GM19043 (cell line): Measurements from ENCODE around the gene ARMC2.
A peak's percentile ranks its signal among the peaks of the same experiment; 100 is the strongest.
"Not testable (repeated sequence)": the region's sequence is repeated elsewhere in the genome, so short reads cannot be mapped to it uniquely, and the experiment has no call there.

Experiments used
- ATAC-seq: cut with Tn5 transposase; IDR thresholded peaks from one replicate; pipeline ENCODE4 v1.9.1; 2021; ENCODE audit warnings: low read depth; ENCODE audit not compliant: unreplicated experiment

Gene ARMC2

GRCh38 chr6:108869876-108870275, 21.7 kb downstream of the ARMC2 start:
- no peak for ATAC-seq

- ATAC-seq, result no peak
Observed at GRCh38 chr6:108870357-108870756, 22.1 kb downstream of the ARMC2 start.

- ATAC-seq, result no peak
Observed at GRCh38 chr6:108872141-108872557, 23.9 kb downstream of the ARMC2 start.

GRCh38 chr6:108872575-108872974, 24.4 kb downstream of the ARMC2 start:
- ATAC-seq, result no peak

- ATAC-seq, result no peak
Observed at GRCh38 chr6:108873251-108873650, 25.0 kb downstream of the ARMC2 start.

GRCh38 chr6:108873971-108874370, 25.7 kb downstream of the ARMC2 start:
- ATAC-seq, result no peak

- peak; percentile 86 for ATAC-seq
Observed at GRCh38 chr6:108874470-108875160, 26.4 kb downstream of the ARMC2 start.

- peak; percentile 24 for ATAC-seq
Observed at GRCh38 chr6:108875161-108875555, 26.9 kb downstream of the ARMC2 start.

- no peak for ATAC-seq
Observed at GRCh38 chr6:108877046-108877751, 29.0 kb downstream of the ARMC2 start.

- ATAC-seq, result no peak
Observed at GRCh38 chr6:108878942-108879341, 30.7 kb downstream of the ARMC2 start.

GRCh38 chr6:108883172-108883571, 35.0 kb downstream of the ARMC2 start:
- ATAC-seq, result peak; percentile 69

- no peak for ATAC-seq
Observed at GRCh38 chr6:108884211-108885059, 36.2 kb downstream of the ARMC2 start.

GRCh38 chr6:108888052-108888451, 39.8 kb downstream of the ARMC2 start:
- ATAC-seq, result no peak

GRCh38 chr6:108888745-108889144, 40.5 kb downstream of the ARMC2 start:
- no peak for ATAC-seq

GRCh38 chr6:108890898-108891297, 42.7 kb downstream of the ARMC2 start:
- ATAC-seq, result not testable (repeated sequence)

- ATAC-seq, result no peak
Observed at GRCh38 chr6:108895571-108895970, 47.3 kb downstream of the ARMC2 start.

GRCh38 chr6:108896111-108896661, 48.0 kb downstream of the ARMC2 start:
- ATAC-seq, result no peak

GRCh38 chr6:108897371-108897770, 49.1 kb downstream of the ARMC2 start:
- ATAC-seq, result no peak

GRCh38 chr6:108902382-108902792, 54.2 kb downstream of the ARMC2 start:
- no peak for ATAC-seq

GRCh38 chr6:108903796-108904195, 55.6 kb downstream of the ARMC2 start:
- ATAC-seq, result no peak

- ATAC-seq, result peak; percentile 99
Observed at GRCh38 chr6:108904741-108905140, 56.5 kb downstream of the ARMC2 start.
